IMR-90 (cell line): ENCODE measurements around the gene SPATA25. TPM values are rescaled to one million over a fixed set of nuclear protein-coding genes. Genes with fewer than 3 reads are reported as not detected.

ENCODE experiments used
- ATAC-seq: fragments of 200-7000 bp; cut with Tn5 transposase; 2 replicates; pipeline ENCODE4 v1.9.1; 2020; ENCODE audit warnings: low read depth, mild to moderate bottlenecking, moderate library complexity
- BruUV-seq: library from RNA; stranded (reverse); fragments of 400-500 nt; replicated peaks from 2 replicates; lab custom pipeline; 2021; lab: Mats Ljungman, UMichigan
- CTCF ChIA-PET: fragments of 300-600 bp; formaldehyde crosslinking; extraction: SDS; loops from one replicate; lab custom pipeline; 2021; ENCODE audit warnings: antibody characterized with exemption; lab: Yijun Ruan, JAX
- POLR2A ChIA-PET: fragments of 300-600 bp; sonication (Branson Sonifier 250); formaldehyde crosslinking; loops from one replicate; lab custom pipeline; 2022; ENCODE audit warnings: antibody characterized with exemption; ENCODE audit not compliant: unreplicated experiment; lab: Charles Lee
- DNase-seq: peaks from one replicate; pipeline ENCODE4 v3.0.0; 2013
- H2AFZ ChIP-seq: replicated peaks from 2 replicates; pipeline ENCODE3; 2013; ENCODE audit warnings: low read length, mild to moderate bottlenecking; ENCODE audit not compliant: poor library complexity
- H2AK5ac ChIP-seq: 2 replicates; pipeline ENCODE4 v1.6.1; 2013; ENCODE audit warnings: low read depth, low read length, inconsistent platforms
- H2AK9ac ChIP-seq: replicated peaks from 2 replicates; pipeline ENCODE3; 2013; ENCODE audit warnings: mild to moderate bottlenecking, low read depth, low read length, moderate library complexity; ENCODE audit not compliant: poor library complexity
- H2BK120ac ChIP-seq: 2 replicates; pipeline ENCODE4 v1.6.1; 2013; ENCODE audit warnings: low read depth, low read length, inconsistent platforms
- H2BK15ac ChIP-seq: 3 replicates; pipeline ENCODE4 v1.6.1; 2013; ENCODE audit warnings: low read depth, low read length, inconsistent platforms
- H2BK20ac ChIP-seq: 2 replicates; pipeline ENCODE4 v1.6.1; 2013; ENCODE audit warnings: low read depth, mild to moderate bottlenecking, inconsistent platforms, low read length, moderate library complexity
- H2BK5ac ChIP-seq: 2 replicates; pipeline ENCODE4 v1.6.1; 2013; ENCODE audit warnings: mild to moderate bottlenecking, low read depth, low read length, inconsistent platforms; ENCODE audit not compliant: poor library complexity, severe bottlenecking
- H3K14ac ChIP-seq: replicated peaks from 2 replicates; pipeline ENCODE4 v1.6.1; 2013; ENCODE audit warnings: low read depth, low read length, inconsistent platforms
- H3K18ac ChIP-seq: 2 replicates; pipeline ENCODE4 v1.6.1; 2013; ENCODE audit warnings: low read depth, low read length, control low read depth
- H3K23ac ChIP-seq: 2 replicates; pipeline ENCODE4 v1.6.1; 2013; ENCODE audit warnings: low read depth, low read length, inconsistent platforms
- H3K27ac ChIP-seq: 2 replicates; pipeline ENCODE4 v1.5.1; 2013; ENCODE audit warnings: mild to moderate bottlenecking, control low read depth, low read length; ENCODE audit not compliant: insufficient read depth
- H3K27me3 ChIP-seq: 2 replicates; pipeline ENCODE4 v1.6.1; 2013; ENCODE audit warnings: low read length; ENCODE audit not compliant: control insufficient read depth, insufficient read depth
- H3K36me3 ChIP-seq: 2 replicates; pipeline ENCODE4 v1.6.1; 2013; ENCODE audit warnings: low read length, mixed read lengths; ENCODE audit not compliant: control insufficient read depth, insufficient read depth
- H3K4ac ChIP-seq: 2 replicates; pipeline ENCODE4 v1.6.1; 2013; ENCODE audit warnings: low read depth, low read length, inconsistent platforms
- H3K4me1 ChIP-seq: 2 replicates; pipeline ENCODE4 v1.6.1; 2013; ENCODE audit warnings: low read length, mixed read lengths; ENCODE audit not compliant: control insufficient read depth, insufficient read depth
- H3K4me2 ChIP-seq: 2 replicates; pipeline ENCODE4 v1.6.1; 2013; ENCODE audit warnings: low read depth, mild to moderate bottlenecking, control low read depth, low read length, moderate library complexity
- H3K4me3 ChIP-seq: 2 replicates; pipeline ENCODE4 v1.5.1; 2013; ENCODE audit warnings: low read depth, mild to moderate bottlenecking, control low read depth, low read length, moderate library complexity; ENCODE audit not compliant: insufficient read depth
- H3K56ac ChIP-seq: 2 replicates; pipeline ENCODE4 v1.6.1; 2013; ENCODE audit warnings: low read length, inconsistent platforms; ENCODE audit not compliant: insufficient read depth; ENCODE audit errors: extremely low read depth
- H3K79me1 ChIP-seq, 2 experiments: 2 replicates each; pipeline ENCODE4 v1.6.1; 2013; ENCODE audit warnings: low read length in 2 of 2, inconsistent platforms in 1 of 2, low read depth in 1 of 2
- H3K9ac ChIP-seq: 2 replicates; pipeline ENCODE4 v1.6.1; 2013; ENCODE audit warnings: low read depth, low read length, control low read depth
- H3K9me1 ChIP-seq: 2 replicates; pipeline ENCODE4 v1.6.1; 2013; ENCODE audit warnings: low read length, inconsistent platforms; ENCODE audit not compliant: insufficient read depth
- H3K9me3 ChIP-seq: 2 replicates; pipeline ENCODE4 v1.6.1; 2013; ENCODE audit warnings: low read length; ENCODE audit not compliant: control insufficient read depth, insufficient read depth
- H4K20me1 ChIP-seq: 2 replicates; pipeline ENCODE4 v1.6.1; 2013; ENCODE audit warnings: low read length, inconsistent platforms; ENCODE audit not compliant: insufficient read depth
- H4K5ac ChIP-seq: 2 replicates; pipeline ENCODE4 v1.6.1; 2013; ENCODE audit warnings: mild to moderate bottlenecking, low read depth, low read length, control low read depth
- H4K8ac ChIP-seq, 2 experiments: 2 replicates each; pipeline ENCODE4 v1.6.1; 2013; ENCODE audit warnings: low read depth in 2 of 2, low read length in 2 of 2, control low read depth in 1 of 2, inconsistent platforms in 1 of 2
- H4K91ac ChIP-seq: 2 replicates; pipeline ENCODE4 v1.6.1; 2013; ENCODE audit warnings: low read depth, low read length, inconsistent platforms; ENCODE audit not compliant: insufficient read depth
- BHLHE40 ChIP-seq: fragments of 150-350 bp; IDR thresholded peaks from 2 replicates; pipeline ENCODE4 v1.6.1; 2016; ENCODE audit warnings: mild to moderate bottlenecking, low read depth, low read length
- CEBPB ChIP-seq: IDR thresholded peaks from 2 replicates; pipeline ENCODE4 v1.6.1; 2012; ENCODE audit warnings: low read depth, low read length, improper control_type of control experiment
- CHD1 ChIP-seq: IDR thresholded peaks from 2 replicates; pipeline ENCODE4 v1.6.1; 2012; ENCODE audit warnings: low read depth, low read length, improper control_type of control experiment
- FOS ChIP-seq: fragments of 150-350 bp; IDR thresholded peaks from 2 replicates; pipeline ENCODE4 v1.6.1; 2016; ENCODE audit warnings: low read depth, low read length
- MAFK ChIP-seq: IDR thresholded peaks from 2 replicates; pipeline ENCODE4 v1.6.1; 2012; ENCODE audit warnings: low read depth, low read length, improper control_type of control experiment
- MAZ ChIP-seq: IDR thresholded peaks from 2 replicates; pipeline ENCODE4 v1.6.1; 2012; ENCODE audit warnings: low read depth, mild to moderate bottlenecking, low read length, improper control_type of control experiment, moderate library complexity, borderline replicate concordance
- MXI1 ChIP-seq: IDR thresholded peaks from 2 replicates; pipeline ENCODE4 v1.6.1; 2012; ENCODE audit warnings: low read depth, mild to moderate bottlenecking, low read length, moderate library complexity, borderline replicate concordance
- NFE2L2 ChIP-seq: fragments of 150-350 bp; IDR thresholded peaks from 2 replicates; pipeline ENCODE4 v1.6.1; 2016; ENCODE audit warnings: low read depth, mild to moderate bottlenecking, low read length
- POLR2A ChIP-seq: IDR thresholded peaks from 2 replicates; pipeline ENCODE4 v1.6.1; 2012; ENCODE audit warnings: mild to moderate bottlenecking, low read depth, low read length
- RAD21 ChIP-seq: IDR thresholded peaks from 2 replicates; pipeline ENCODE4 v1.6.1; 2012; ENCODE audit warnings: low read length, improper control_type of control experiment
- RCOR1 ChIP-seq: IDR thresholded peaks from 2 replicates; pipeline ENCODE4 v1.6.1; 2012; ENCODE audit warnings: mild to moderate bottlenecking, low read length, improper control_type of control experiment; ENCODE audit not compliant: insufficient replicate concordance
- RFX5 ChIP-seq: IDR thresholded peaks from 2 replicates; pipeline ENCODE4 v1.8.0; 2012; ENCODE audit warnings: low read depth, mild to moderate bottlenecking, low read length, moderate library complexity
- SMC3 ChIP-seq: fragments of 150-350 bp; IDR thresholded peaks from 2 replicates; pipeline ENCODE4 v1.6.1; 2016; ENCODE audit warnings: low read depth, mild to moderate bottlenecking, antibody characterized with exemption, low read length, moderate library complexity
- USF2 ChIP-seq: fragments of 150-350 bp; IDR thresholded peaks from 2 replicates; pipeline ENCODE4 v1.6.1; 2017; ENCODE audit warnings: mild to moderate bottlenecking, antibody characterized with exemption, low read length, low read depth
- WGBS, 2 experiments: methylation state at CpG; one replicate each; pipeline versions ENCODE4 v1.1.5 to v1.1.7; 2013; ENCODE audit warnings: missing lambda C conversion rate in 2 of 2; ENCODE audit not compliant: insufficient read length in 1 of 2; ENCODE audit errors: extremely low coverage in 2 of 2; 5-methylcytosine and 5-hydroxymethylcytosine counted together
- dilution Hi-C: fragments of 300-500 bp; cut with HindIII; formaldehyde crosslinking; loops from one replicate; pipeline ENCODE4 v1.14.3; 2018; ENCODE audit warnings: low sequenced_read_pairs; ENCODE audit not compliant: unreplicated experiment
- in situ Hi-C: fragments of 300-500 bp; cut with MboI; formaldehyde crosslinking; loops from 3 replicates; pipeline ENCODE4 v1.14.3; 2019; ENCODE audit warnings: low sequenced_read_pairs, inconsistent platforms, mixed read lengths
- intact Hi-C: fragments of 100-400 bp; cut with micrococcal nuclease; formaldehyde crosslinking; loops from 2 replicates; pipeline ENCODE4 v1.10.0; 2022
- polyA plus RNA-seq, 3 experiments: library from polyadenylated mRNA; depleted of rRNA; stranded (reverse); fragments of >200 nt; gene quantifications; 2 replicates each; pipeline ENCODE4 v1.2.3, GENCODE V29; 2012; ENCODE audit warnings: low replicate concordance in 1 of 3
- total RNA-seq: library from RNA; depleted of rRNA; stranded (reverse); fragments of >200 nt; gene quantifications from 2 replicates; pipeline ENCODE4 v1.2.3, GENCODE V29; 2012
- TF ChIP-seq, protein P1 (sequence below): conservative IDR thresholded peaks from 2 replicates; pipeline ENCODE4 v1.5.1; 2012; ENCODE audit warnings: mild to moderate bottlenecking, low read depth, low read length, improper control_type of control experiment

The SPATA25 gene
- total and polyA plus RNA-seq, 2 of the 4 experiments (the other 2 are of a cell fraction): 0.18 to 0.36 TPM

GRCh38 chr20:45861221-45862075 lies 26.0 kb downstream of the SPATA25 start:
- H2AK9ac ChIP-seq: no peak overlapping the region
- H3K18ac ChIP-seq: no peak overlapping the region
- no peak overlapping the region for H2AFZ ChIP-seq
- no peak overlapping the region for H2BK15ac ChIP-seq
- no peak for DNase-seq
- ChIA-PET POLR2A (no interaction called here), CTCF (no interaction called here)
- no peak overlapping the region for H2BK5ac ChIP-seq
- no peak overlapping the region for H3K27ac ChIP-seq
- no peak for ATAC-seq
- H2BK20ac ChIP-seq: no peak overlapping the region
- no peak overlapping the region for H4K5ac ChIP-seq
- H4K8ac ChIP-seq: no peak overlapping the region
- no peak overlapping the region for H3K9ac ChIP-seq
- no TSS peak for BruUV-seq
- no peaks in the 10 kb centered on the region for H3K9me3 ChIP-seq
- H3K4me1 ChIP-seq: peaks cover 4% of the 10 kb centered on the region; the same call in 1 of the 2 replicates
- no peak overlapping the region for H3K4me2 ChIP-seq
- intact Hi-C loops: no loop called here
- H2AK5ac ChIP-seq: peak overlapping the region; percentile 29; the same call in 1 of the 2 replicates
- peaks cover 3% of the 10 kb centered on the region; the same call in 1 of the 2 replicates for H3K9me1 ChIP-seq
- no peak overlapping the region for H3K4ac ChIP-seq
- H3K36me3 ChIP-seq: no peaks in the 10 kb centered on the region
- dilution Hi-C loops: no loop called here
- no peak overlapping the region for H4K91ac ChIP-seq
- WGBS, 2 experiments: no CpG with 5 or more reads among the region's 7 CpGs
- H2BK120ac ChIP-seq: no peak overlapping the region
- no peak overlapping the region for H3K4me3 ChIP-seq
- no peaks in the 10 kb centered on the region for H4K20me1 ChIP-seq
- in situ Hi-C loops: no loop called here
- no peak overlapping the region for H3K14ac ChIP-seq
- no peak overlapping the region for H3K56ac ChIP-seq
- peaks cover 21 to 42% of the 10 kb centered on the region in 2 experiments for H3K79me1 ChIP-seq
- no peaks in the 10 kb centered on the region for H3K27me3 ChIP-seq
- H3K23ac ChIP-seq: no peak overlapping the region
- TF ChIP-seq POLR2A (no peak), MXI1 (no peak), USF2 (no peak), RCOR1 (no peak), CHD1 (no peak), SMC3 (no peak), BHLHE40 (no peak), CEBPB (no peak), FOS (no peak), RFX5 (no peak), MAZ (no peak), RAD21 (no peak), MAFK (no peak), NFE2L2 (no peak)
- TF ChIP-seq, protein P1, sequence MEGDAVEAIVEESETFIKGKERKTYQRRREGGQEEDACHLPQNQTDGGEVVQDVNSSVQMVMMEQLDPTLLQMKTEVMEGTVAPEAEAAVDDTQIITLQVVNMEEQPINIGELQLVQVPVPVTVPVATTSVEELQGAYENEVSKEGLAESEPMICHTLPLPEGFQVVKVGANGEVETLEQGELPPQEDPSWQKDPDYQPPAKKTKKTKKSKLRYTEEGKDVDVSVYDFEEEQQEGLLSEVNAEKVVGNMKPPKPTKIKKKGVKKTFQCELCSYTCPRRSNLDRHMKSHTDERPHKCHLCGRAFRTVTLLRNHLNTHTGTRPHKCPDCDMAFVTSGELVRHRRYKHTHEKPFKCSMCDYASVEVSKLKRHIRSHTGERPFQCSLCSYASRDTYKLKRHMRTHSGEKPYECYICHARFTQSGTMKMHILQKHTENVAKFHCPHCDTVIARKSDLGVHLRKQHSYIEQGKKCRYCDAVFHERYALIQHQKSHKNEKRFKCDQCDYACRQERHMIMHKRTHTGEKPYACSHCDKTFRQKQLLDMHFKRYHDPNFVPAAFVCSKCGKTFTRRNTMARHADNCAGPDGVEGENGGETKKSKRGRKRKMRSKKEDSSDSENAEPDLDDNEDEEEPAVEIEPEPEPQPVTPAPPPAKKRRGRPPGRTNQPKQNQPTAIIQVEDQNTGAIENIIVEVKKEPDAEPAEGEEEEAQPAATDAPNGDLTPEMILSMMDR: no peak
